ENCODE measurements around the gene NCKIPSD. TPM values are rescaled to one million over a fixed set of nuclear protein-coding genes. Genes with fewer than 3 reads are reported as not detected.

The NCKIPSD gene
- total RNA-seq, 1 donor from 2014 or later, result 24.7 TPM

GRCh38 chr3:48695393-48695753 lies 9.7 kb upstream of the NCKIPSD start:
- Mint-ChIP-seq H3K27ac (ENCODE audit: unreplicated experiment) (peak overlapping the region; percentile 96), H3K27me3 (ENCODE audit: low read depth) (no peaks in the 10 kb centered on the region), H3K9me3 (ENCODE audit: low read depth) (no peaks in the 10 kb centered on the region), H3K4me1 (ENCODE audit: low read depth) (peaks cover 58% of the 10 kb centered on the region), H3K36me3 (ENCODE audit: low read depth) (peaks cover 34% of the 10 kb centered on the region), H3K4me3 (ENCODE audit: unreplicated experiment) (peak overlapping the region; percentile 75)
- no peak for TF ChIP-seq CTCF (IDR thresholded peaks at IDR 0.05)
- no peak for DNase-seq (ENCODE audit: low spot score)

- no peak for DNase-seq (ENCODE audit: low spot score)
- H3K36me3 Mint-ChIP-seq (ENCODE audit: low read depth), result peaks cover 36% of the 10 kb centered on the region
- H3K4me3 Mint-ChIP-seq (ENCODE audit: unreplicated experiment), result peak overlapping the region; percentile 75
- H3K9me3 Mint-ChIP-seq (ENCODE audit: low read depth), result no peaks in the 10 kb centered on the region
- peak overlapping the region; percentile 96 for H3K27ac Mint-ChIP-seq (ENCODE audit: unreplicated experiment)
- H3K27me3 Mint-ChIP-seq (ENCODE audit: low read depth), result no peaks in the 10 kb centered on the region
- TF ChIP-seq CTCF (IDR thresholded peaks at IDR 0.05), result no peak
- peaks cover 53% of the 10 kb centered on the region for H3K4me1 Mint-ChIP-seq (ENCODE audit: low read depth)
Observed at GRCh38 chr3:48694610-48695392, 9.1 kb upstream of the NCKIPSD start.

- Mint-ChIP-seq H3K27me3 (ENCODE audit: low read depth) (no peaks in the 10 kb centered on the region), H3K9me3 (ENCODE audit: low read depth) (no peaks in the 10 kb centered on the region), H3K27ac (ENCODE audit: unreplicated experiment) (peak overlapping the region; percentile 96), H3K36me3 (ENCODE audit: low read depth) (peaks cover 32% of the 10 kb centered on the region), H3K4me1 (ENCODE audit: low read depth) (peaks cover 50% of the 10 kb centered on the region), H3K4me3 (ENCODE audit: unreplicated experiment) (peak overlapping the region; percentile 46)
- TF ChIP-seq CTCF (IDR thresholded peaks at IDR 0.05), result no peak
- DNase-seq (ENCODE audit: low spot score), result no peak
Observed at GRCh38 chr3:48693826-48694225, 8.1 kb upstream of the NCKIPSD start.

GRCh38 chr3:48692551-48692950 lies 6.8 kb upstream of the NCKIPSD start:
- Mint-ChIP-seq H3K27ac (ENCODE audit: unreplicated experiment) (no peak overlapping the region), H3K9me3 (ENCODE audit: low read depth) (no peaks in the 10 kb centered on the region), H3K4me3 (ENCODE audit: unreplicated experiment) (no peak overlapping the region), H3K4me1 (ENCODE audit: low read depth) (peaks cover 50% of the 10 kb centered on the region), H3K36me3 (ENCODE audit: low read depth) (peaks cover 36% of the 10 kb centered on the region), H3K27me3 (ENCODE audit: low read depth) (no peaks in the 10 kb centered on the region)
- DNase-seq (ENCODE audit: low spot score), result no peak
- no peak for TF ChIP-seq CTCF (IDR thresholded peaks at IDR 0.05)

DNA sequence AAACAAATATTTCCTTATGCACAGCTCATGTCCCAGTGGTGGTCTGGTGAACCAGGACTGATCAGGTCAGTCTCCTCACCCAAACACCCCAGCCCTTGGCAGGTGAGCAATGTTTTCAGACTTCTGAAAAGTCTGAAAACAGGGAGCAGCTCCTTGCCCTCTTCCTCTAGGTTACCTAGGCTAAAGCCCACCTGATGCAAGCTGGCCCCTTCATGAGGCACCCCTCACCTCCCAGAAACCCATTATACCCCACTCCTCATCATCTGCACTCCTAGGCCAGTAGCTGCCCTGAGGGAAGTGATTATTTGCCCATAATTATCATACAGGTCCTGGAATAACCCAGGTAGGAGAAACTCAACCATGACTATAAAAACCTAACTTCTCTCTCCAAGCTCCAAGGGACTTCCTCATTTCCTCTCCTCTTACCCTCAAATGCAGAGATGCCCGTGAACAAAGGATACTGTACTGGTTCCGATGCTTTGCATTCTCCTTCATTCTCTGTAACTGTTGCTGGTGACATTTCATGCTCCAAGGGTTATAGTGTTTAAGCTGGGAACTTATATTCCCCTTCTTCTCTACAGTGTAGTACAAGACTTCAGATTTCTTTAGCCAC lies 5.2 kb upstream of the NCKIPSD start:
- TF ChIP-seq CTCF (IDR thresholded peaks at IDR 0.05), result no peak
- Mint-ChIP-seq H3K27ac (ENCODE audit: unreplicated experiment) (peak overlapping the region; percentile 73), H3K9me3 (ENCODE audit: low read depth) (no peaks in the 10 kb centered on the region), H3K4me3 (ENCODE audit: unreplicated experiment) (no peak overlapping the region), H3K36me3 (ENCODE audit: low read depth) (peaks cover 34% of the 10 kb centered on the region), H3K27me3 (ENCODE audit: low read depth) (no peaks in the 10 kb centered on the region), H3K4me1 (ENCODE audit: low read depth) (peaks cover 57% of the 10 kb centered on the region)
- DNase-seq (ENCODE audit: low spot score), result no peak

Measured in chondrocyte (in vitro differentiated cells).